B cell (primary cell): ENCODE results near the gene CTIF. TPM values are rescaled to one million over a fixed set of nuclear protein-coding genes. Genes with fewer than 3 reads are reported as not detected.
"Not testable (repeated sequence)": the region's sequence is repeated elsewhere in the genome, so short reads cannot be mapped to it uniquely, and the experiment has no call there.

Experiments
- ATAC-seq: fragments of 200-7000 bp; cut with Tn5 transposase; one replicate; pipeline ENCODE4 v1.10.0; 2021; ENCODE audit warnings: low read depth, mild to moderate bottlenecking, moderate number of reproducible peaks, moderate library complexity
- CTCF ChIA-PET: fragments of 350-600 bp; sonication (Branson Sonifier 250); formaldehyde crosslinking; loops from one replicate; lab custom pipeline; 2021; ENCODE audit warnings: antibody characterized with exemption, inconsistent platforms; lab: Charles Lee
- POLR2A ChIA-PET: fragments of 350-600 bp; sonication (Branson Sonifier 250); formaldehyde crosslinking; loops from one replicate; lab custom pipeline; 2021; ENCODE audit warnings: antibody characterized with exemption; lab: Charles Lee
- DNase-seq: peaks from one replicate; pipeline ENCODE4 v3.0.0; 2013
- H2AFZ ChIP-seq: 2 replicates; pipeline ENCODE4 v1.6.1; 2012; ENCODE audit warnings: mild to moderate bottlenecking, low read depth, low read length; ENCODE audit not compliant: insufficient read depth, poor library complexity, severe bottlenecking
- H3K27ac ChIP-seq, 2 donors: 1 replicate in 1 of 2; 2 replicates in 1 of 2; pipeline ENCODE4 v1.5.1; 2012 to 2013; ENCODE audit warnings: low read length in 2 of 2, mild to moderate bottlenecking in 2 of 2, moderate library complexity in 1 of 2
- H3K27me3 ChIP-seq, 4 experiments: fragments of 200-600 bp in 1 of 4; sonication (generic) in 1 of 4; replicated peaks in 1 of 4; 1 replicate in 2 of 4; 2 replicates in 2 of 4; pipeline versions ENCODE4 v1.6.1 to v1.7.0; 2013 to 2016; ENCODE audit warnings: low read length in 3 of 4, mild to moderate bottlenecking in 2 of 4, mixed read lengths in 1 of 4, moderate library complexity in 1 of 4; ENCODE audit not compliant: insufficient read depth in 4 of 4, control insufficient read depth in 3 of 4; ENCODE audit errors: control extremely low read depth in 1 of 4
- H3K36me3 ChIP-seq, 2 experiments: replicated peaks in 1 of 2; 1 replicate in 1 of 2; 2 replicates in 1 of 2; pipeline versions ENCODE4 v1.6.1 to v1.7.1; 2013; ENCODE audit warnings: low read length in 1 of 2; ENCODE audit not compliant: insufficient read depth in 2 of 2, control insufficient read depth in 1 of 2; ENCODE audit errors: control extremely low read depth in 1 of 2, extremely low read depth in 1 of 2
- H3K4me1 ChIP-seq, 2 donors: fragments of 200-600 bp in 1 of 2; sonication (generic) in 1 of 2; 1 replicate in 1 of 2; 2 replicates in 1 of 2; pipeline versions ENCODE4 v1.5.1 to v1.6.1; 2013 to 2017; ENCODE audit warnings: low read length in 2 of 2; ENCODE audit not compliant: control insufficient read depth in 2 of 2, insufficient read depth in 2 of 2
- H3K4me2 ChIP-seq: replicated peaks from 2 replicates; pipeline ENCODE3; 2012; ENCODE audit warnings: mild to moderate bottlenecking, low read depth, low read length; ENCODE audit not compliant: poor library complexity, severe bottlenecking
- H3K4me3 ChIP-seq, 5 experiments: fragments of 200-600 bp in 1 of 5; sonication (generic) in 1 of 5; 1 replicate in 3 of 5; 2 replicates in 2 of 5; pipeline versions ENCODE4 v1.5.1 to v1.7.0; 2011 to 2016; ENCODE audit warnings: low read length in 4 of 5, mild to moderate bottlenecking in 4 of 5, low read depth in 2 of 5, control low read depth in 1 of 5, moderate library complexity in 1 of 5; ENCODE audit not compliant: insufficient read depth in 1 of 5; ENCODE audit errors: control extremely low read depth in 1 of 5, extremely low read depth in 1 of 5
- H3K79me2 ChIP-seq: fragments of 200-600 bp; sonication (generic); one replicate; pipeline ENCODE4 v1.6.0; 2016; ENCODE audit warnings: low read length; ENCODE audit not compliant: control insufficient read depth, insufficient read depth
- H3K9ac ChIP-seq: fragments of 200-600 bp; sonication (generic); 2 replicates; pipeline ENCODE4 v1.6.1; 2017; ENCODE audit warnings: mild to moderate bottlenecking, low read length, moderate library complexity
- H3K9me3 ChIP-seq, 3 donors: one replicate each; pipeline versions ENCODE4 v1.6.1 to v1.7.1; 2013; ENCODE audit warnings: low read length in 2 of 3; ENCODE audit not compliant: control insufficient read depth in 2 of 3, insufficient read depth in 1 of 3; ENCODE audit errors: control extremely low read depth in 1 of 3
- H4K20me1 ChIP-seq: 2 replicates; pipeline ENCODE4 v1.6.0; 2012; ENCODE audit warnings: mild to moderate bottlenecking, low read length; ENCODE audit not compliant: insufficient read depth, control insufficient read depth, poor library complexity, severe bottlenecking
- H3K27ac Mint-ChIP-seq: one replicate; pipeline ENCODE4 v1.8.0; 2021; ENCODE audit warnings: mixed read lengths
- H3K27me3 Mint-ChIP-seq: one replicate; pipeline ENCODE4 v1.8.0; 2021; ENCODE audit warnings: mixed read lengths
- H3K4me1 Mint-ChIP-seq: one replicate; pipeline ENCODE4 v1.8.0; 2021; ENCODE audit warnings: mixed read lengths
- H3K4me3 Mint-ChIP-seq: one replicate; pipeline ENCODE4 v1.8.0; 2021; ENCODE audit warnings: mixed read lengths
- H3K9me3 Mint-ChIP-seq: one replicate; pipeline ENCODE4 v1.8.0; 2022; ENCODE audit warnings: mixed read lengths; ENCODE audit not compliant: insufficient read depth
- CTCF ChIP-seq: fragments of 200-600 bp; IDR thresholded peaks from one replicate; pipeline ENCODE4 v1.8.0; 2022; ENCODE audit warnings: antibody characterized with exemption, mild to moderate bottlenecking
- EZH2 ChIP-seq: IDR thresholded peaks from 2 replicates; pipeline ENCODE4 v1.6.1; 2012; ENCODE audit warnings: borderline replicate concordance, low read depth, mild to moderate bottlenecking, moderate library complexity, low read length; ENCODE audit not compliant: insufficient read depth, poor library complexity, severe bottlenecking
- WGBS: methylation state at CpG from one replicate; pipeline ENCODE4 v1.1.5; 2013; ENCODE audit warnings: missing lambda C conversion rate; ENCODE audit not compliant: insufficient coverage; 5-methylcytosine and 5-hydroxymethylcytosine counted together
- intact Hi-C: fragments of 100-400 bp; cut with micrococcal nuclease; formaldehyde crosslinking; loops from one replicate; pipeline ENCODE4 v1.10.0; 2022
- polyA plus RNA-seq: library from polyadenylated mRNA; depleted of rRNA; stranded (reverse); fragments of >200 nt; gene quantifications from 2 replicates; pipeline ENCODE4 v1.2.3, GENCODE V29; 2012
- total RNA-seq, 2 donors: library from RNA; stranded (reverse); fragments of 120-200 nt in 1 of 2; gene quantifications; 1 replicate in 1 of 2; 2 replicates in 1 of 2; pipeline versions ENCODE4 v1.2.3 to v1.2.4, GENCODE V29; 2013 to 2022

CTIF gene
- total and polyA plus RNA-seq, 2 donors (not counting 1 experiment from before 2014, with no cell fraction given) = 3.6 to 16.2 TPM

DNA sequence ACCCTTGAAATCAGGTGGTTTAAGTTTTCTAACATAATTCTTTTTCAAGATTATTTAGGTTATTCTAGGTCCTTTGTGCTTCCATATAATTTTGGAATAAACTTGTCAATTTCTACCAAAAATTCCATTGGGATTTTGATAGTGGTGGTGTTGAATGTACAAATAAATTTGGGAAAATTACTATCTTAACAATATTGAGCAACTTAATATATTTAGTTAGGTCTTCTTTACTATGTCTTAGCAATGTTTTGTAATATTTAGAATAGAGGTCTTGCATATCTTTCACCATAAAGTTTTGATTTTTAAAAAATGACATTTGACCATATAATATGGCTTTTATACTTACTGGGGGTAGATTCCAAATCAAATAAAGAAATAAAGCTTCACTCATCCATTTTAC lies 34.0 kb upstream of the CTIF start:
- Mint-ChIP-seq H3K9me3 (peaks cover 11% of the 10 kb centered on the region), H3K4me3 (no peak overlapping the region), H3K4me1 (no peaks in the 10 kb centered on the region), H3K27ac (no peak overlapping the region), H3K27me3 (peaks cover 21% of the 10 kb centered on the region)
- Histone ChIP-seq H2AFZ (no peak overlapping the region), H3K36me3 (no peaks in the 10 kb centered on the region), H3K79me2 (no peaks in the 10 kb centered on the region), H3K4me2 (no peak overlapping the region), H3K27ac (no peak overlapping the region), H4K20me1 (no peaks in the 10 kb centered on the region), H3K27me3 (peaks cover 0 to 7% (median 0%) of the 10 kb centered on the region in 4 experiments), H3K4me3 (no peak overlapping the region), H3K9me3 (peaks cover 2 to 6% (median 5%) of the 10 kb centered on the region in 3 donors), H3K4me1 (no peaks in the 10 kb centered on the region), H3K9ac (no peak overlapping the region)
- intact Hi-C loops = no loop called here
- DNase-seq (no peak), ATAC-seq (no peak)
- CTCF ChIA-PET = no interaction called here
- POLR2A ChIA-PET = no interaction called here
- TF ChIP-seq EZH2 = no peak
- no peak for TF ChIP-seq CTCF

GRCh38 chr18:48506983-48507568 lies 31.8 kb upstream of the CTIF start:
- H3K4me1 ChIP-seq, H3K27ac Mint-ChIP-seq, H3K9ac ChIP-seq, H3K4me1 Mint-ChIP-seq, H3K4me2 ChIP-seq, CTCF ChIA-PET, H3K4me3 Mint-ChIP-seq, H3K27ac ChIP-seq, ATAC-seq, POLR2A ChIA-PET, H2AFZ ChIP-seq, H3K4me3 ChIP-seq, H3K36me3 ChIP-seq, intact Hi-C loops, H3K27me3 ChIP-seq, DNase-seq, H3K79me2 ChIP-seq, H3K9me3 ChIP-seq, H4K20me1 ChIP-seq: not testable (repeated sequence)
- peaks cover 15% of the 10 kb centered on the region for H3K27me3 Mint-ChIP-seq
- WGBS = no CpG with 5 or more reads among the region's 1 CpG
- H3K9me3 Mint-ChIP-seq = peaks cover 11% of the 10 kb centered on the region

DNA sequence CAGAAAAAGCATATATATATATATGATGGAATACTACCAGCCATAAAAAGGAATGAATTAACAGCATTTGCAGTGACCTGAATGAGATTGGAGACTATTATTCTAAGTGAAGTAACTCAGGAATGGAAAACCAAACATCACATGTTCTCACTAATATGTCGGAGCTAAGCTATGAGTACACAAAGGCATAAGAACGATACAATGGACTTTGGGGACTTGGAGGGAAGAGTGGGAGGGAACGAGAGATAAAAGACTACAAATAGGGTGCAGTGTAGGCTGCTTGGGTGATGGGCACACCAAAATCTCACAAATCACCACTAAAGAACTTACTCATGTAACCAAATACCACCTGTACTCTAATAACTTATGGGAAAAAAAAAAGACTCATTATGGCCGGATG lies 26.3 kb upstream of the CTIF start:
- H3K4me2 ChIP-seq, ATAC-seq, H3K4me1 ChIP-seq, H3K27me3 Mint-ChIP-seq, H2AFZ ChIP-seq, H3K27me3 ChIP-seq, H3K4me3 ChIP-seq, CTCF ChIA-PET, DNase-seq, H3K4me3 Mint-ChIP-seq, H3K9me3 ChIP-seq, H3K27ac Mint-ChIP-seq, H3K36me3 ChIP-seq, H3K9me3 Mint-ChIP-seq, H3K27ac ChIP-seq, H3K9ac ChIP-seq, H3K4me1 Mint-ChIP-seq, H4K20me1 ChIP-seq, POLR2A ChIA-PET, intact Hi-C loops, H3K79me2 ChIP-seq: not testable (repeated sequence)
- no CpG with 5 or more reads among the region's 4 CpGs for WGBS
